Aorta (tissue), 5 donors: ENCODE data around the gene TFB2M. TPM values are rescaled to one million over a fixed set of nuclear protein-coding genes. Genes with fewer than 3 reads are reported as not detected.
"Not testable (repeated sequence)": the region's sequence is repeated elsewhere in the genome, so short reads cannot be mapped to it uniquely, and the experiment has no call there.

Source experiments
- ATAC-seq: fragments of 200-7000 bp; cut with Tn5 transposase; one replicate; pipeline ENCODE4 v1.9.1; 2022; ENCODE audit warnings: moderate library complexity; ENCODE audit not compliant: low FRiP score
- DNase-seq, 2 donors: peaks; one replicate each; pipeline ENCODE4 v3.0.0-alpha.2; 2020
- H3K27ac ChIP-seq, 2 donors: one replicate each; pipeline ENCODE4 v1.5.1; 2013; ENCODE audit warnings: low read length in 2 of 2, mild to moderate bottlenecking in 2 of 2, moderate library complexity in 2 of 2, control low read depth in 1 of 2, inconsistent platforms in 1 of 2, low read depth in 1 of 2
- H3K27me3 ChIP-seq, 2 donors: one replicate each; pipeline ENCODE4 v1.6.1; 2013; ENCODE audit warnings: control low read depth in 1 of 2, low read length in 1 of 2, mild to moderate bottlenecking in 1 of 2, moderate library complexity in 1 of 2; ENCODE audit not compliant: insufficient read depth in 2 of 2, control insufficient read depth in 1 of 2
- H3K36me3 ChIP-seq, 2 donors: one replicate each; pipeline ENCODE4 v1.6.1; 2013; ENCODE audit warnings: control low read depth in 1 of 2, low read length in 1 of 2, mild to moderate bottlenecking in 1 of 2; ENCODE audit not compliant: insufficient read depth in 2 of 2, control insufficient read depth in 1 of 2
- H3K4me1 ChIP-seq, 2 donors: one replicate each; pipeline ENCODE4 v1.6.1; 2013; ENCODE audit warnings: low read length in 2 of 2, control low read depth in 1 of 2, mild to moderate bottlenecking in 1 of 2, moderate library complexity in 1 of 2; ENCODE audit not compliant: insufficient read depth in 2 of 2, control insufficient read depth in 1 of 2
- H3K4me3 ChIP-seq, 2 donors: one replicate each; pipeline ENCODE4 v1.5.1; 2013; ENCODE audit warnings: low read length in 2 of 2, control low read depth in 1 of 2, mild to moderate bottlenecking in 1 of 2
- H3K9me3 ChIP-seq: one replicate; pipeline ENCODE4 v1.6.1; 2013; ENCODE audit warnings: mild to moderate bottlenecking, low read length; ENCODE audit not compliant: control insufficient read depth
- WGBS, 2 donors: extraction: QIAGEN DNeasy Blood & Tissue Kit; methylation state at CpG; one replicate each; pipeline ENCODE4 v1.1.7; 2013; 5-methylcytosine and 5-hydroxymethylcytosine counted together
- intact Hi-C, 2 donors: fragments of 100-400 bp; cut with DNase I; formaldehyde crosslinking; loops; one replicate each; pipeline versions ENCODE4 v1.14.2 to v1.15.0; 2022
- polyA plus RNA-seq, 2 donors: library from polyadenylated mRNA; stranded (reverse); fragments of 200-250 nt; gene quantifications; one replicate each; pipeline ENCODE4 v1.2.3, GENCODE V29; 2013
- total RNA-seq, 2 donors: library from RNA; stranded (reverse); fragmentation: NEBNext Ultra II Directional; extraction: Animal tissue kit (Norgen Biotek cat#: 25700); gene quantifications; one replicate each; pipeline ENCODE4 v1.2.1, GENCODE V29; 2021
- donor health status: healthy with polysubstance abuse.
- donor health status: Bipolar disorder and iron deficiency.
- donor health status: DM: no; HTN: no; CAD: no.
- donor health status: DM: no; HTN: no; CAD: no.
- donor health status: DM: yes; HTN: yes; CAD: no.

TFB2M gene
- total and polyA plus RNA-seq, 4 donors, result 3.8 to 5.8 (median 5.4) TPM

DNA sequence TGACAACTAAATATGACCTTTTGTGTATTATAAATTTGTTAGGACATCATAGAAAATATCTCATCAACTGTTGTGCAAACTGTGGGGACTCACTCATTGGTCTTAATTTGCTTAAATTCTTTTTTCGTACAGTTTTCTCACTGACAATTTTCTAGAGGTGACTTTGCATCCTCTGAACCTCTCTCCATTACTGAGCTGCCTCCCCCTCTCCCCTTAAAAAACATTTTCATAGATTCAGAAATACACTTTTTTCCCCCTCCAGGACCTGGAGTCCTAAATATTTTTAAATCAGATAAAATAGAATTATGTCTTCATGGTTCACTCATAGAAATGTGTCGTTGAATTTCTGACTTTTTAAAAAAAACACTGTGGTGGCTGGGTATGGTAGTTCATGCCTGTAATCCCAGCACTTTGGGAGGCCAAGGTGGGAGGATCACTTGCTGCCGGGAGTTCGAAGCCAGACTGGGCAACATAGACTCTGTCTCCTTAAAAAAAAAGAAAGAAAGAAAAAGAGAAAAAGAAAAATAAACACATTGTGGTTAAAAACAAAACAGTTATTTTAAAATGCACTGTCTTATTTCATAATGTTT lies 1.7 kb upstream of the TFB2M start:
- DNase-seq (no peak), ATAC-seq (no peak)
- Histone ChIP-seq H3K36me3 (no peaks in the 10 kb centered on the region), H3K27me3 (no peaks in the 10 kb centered on the region), H3K27ac (no peak overlapping the region), H3K4me1 (no peaks in the 10 kb centered on the region), H3K9me3 (no peaks in the 10 kb centered on the region), H3K4me3 (peak overlapping the region; percentile 71 to 72)
- intact Hi-C loops, result loop anchor here (5.0 to 10.0 kb wide), 4 partner anchors 65 to 1703 kb away; partner anchors contain the start of genes HNRNPU (in 1 of the 2) and ZNF496 (in 1 of the 2)
- whole genome bisulfite sequencing, 2 donors, result 21 to 23% methylated on average over 4 of the region's 4 CpGs

DNA sequence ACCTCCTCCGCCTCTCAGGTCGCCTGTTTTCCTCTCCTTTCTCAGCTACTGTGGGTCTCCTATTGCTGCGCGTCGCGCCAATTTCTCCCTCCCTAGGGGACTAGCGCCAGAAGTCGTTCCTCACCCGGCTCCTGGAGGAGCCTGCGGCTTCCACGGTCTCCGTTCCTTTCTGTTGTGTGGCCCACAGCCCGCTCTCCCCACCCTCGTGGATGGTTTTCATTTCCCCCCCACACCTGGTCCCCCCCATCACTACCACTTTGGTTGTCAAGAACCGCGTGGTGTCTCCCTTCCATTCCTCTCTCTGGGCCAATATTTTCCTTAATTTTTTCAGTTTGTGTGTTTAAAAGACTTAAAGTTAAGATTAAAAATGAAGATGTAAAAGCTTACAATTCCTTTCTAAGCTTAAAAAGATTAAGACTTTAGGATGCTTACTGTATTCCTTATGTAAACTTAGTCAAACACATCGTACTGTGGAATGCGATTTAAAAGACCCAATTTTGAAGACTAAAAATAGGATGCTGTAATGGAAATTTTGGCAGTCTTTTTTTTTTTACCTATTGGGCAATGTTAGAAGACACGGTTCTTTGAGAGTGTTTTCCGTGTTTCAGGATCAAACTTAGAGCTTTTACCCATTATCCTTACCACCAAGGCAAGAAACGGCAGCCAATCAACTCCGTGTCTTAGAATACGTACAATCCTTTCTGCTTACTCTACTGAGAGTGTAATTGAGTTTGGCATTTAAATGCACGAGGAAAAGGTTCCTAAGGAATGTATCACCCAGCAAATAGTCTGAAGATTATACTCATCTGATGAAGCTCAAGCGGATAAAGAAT lies 968 bp upstream of the TFB2M start:
- Histone ChIP-seq H3K9me3 (no peaks in the 10 kb centered on the region), H3K36me3 (no peaks in the 10 kb centered on the region), H3K27me3 (no peaks in the 10 kb centered on the region), H3K4me3 (peak overlapping the region; percentile 71 to 72), H3K4me1 (no peaks in the 10 kb centered on the region), H3K27ac (peak overlapping the region; percentile 3 to 90)
- DNase-seq (no peak), ATAC-seq (peak; percentile 51)
- intact Hi-C loops, result loop anchor here (5.0 to 10.0 kb wide), 4 partner anchors 65 to 1702 kb away; partner anchors contain the start of genes HNRNPU (in 1 of the 2) and ZNF496 (in 1 of the 2)
- WGBS, 2 donors, result 1% methylated on average over 25 of the region's 25 CpGs

DNA sequence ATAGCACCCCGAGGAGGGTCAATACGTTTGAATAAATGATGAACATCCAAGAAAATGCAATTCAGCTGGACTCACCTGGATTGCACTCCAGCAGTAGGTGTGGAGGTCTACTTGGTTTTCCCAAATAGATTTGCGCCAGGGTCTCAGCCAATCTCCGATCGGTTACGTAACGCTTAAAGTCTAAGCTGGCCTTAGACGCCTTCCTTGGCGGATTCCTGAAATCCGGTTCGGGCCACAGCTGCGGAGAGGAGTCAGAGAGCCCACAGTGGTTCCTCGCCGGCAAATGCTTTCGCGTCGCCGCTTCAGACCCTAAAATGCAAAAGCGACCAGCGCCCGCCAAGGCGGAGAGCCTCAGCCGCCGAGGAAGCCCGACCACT lies 322 bp downstream of the TFB2M start:
- Histone ChIP-seq H3K4me3 (peak overlapping the region; percentile 70 to 84), H3K9me3 (no peaks in the 10 kb centered on the region), H3K36me3 (no peaks in the 10 kb centered on the region), H3K27me3 (no peaks in the 10 kb centered on the region), H3K27ac (peak overlapping the region in 1 of 2 donors; percentile 49), H3K4me1 (no peaks in the 10 kb centered on the region)
- intact Hi-C loops, result loop anchor here (5.0 to 10.0 kb wide), 4 partner anchors 67 to 1701 kb away; partner anchors contain the start of genes HNRNPU (in 1 of the 2) and ZNF496 (in 1 of the 2)
- WGBS, 2 donors, result 0 to 1% methylated on average over 25 of the region's 25 CpGs
- ATAC-seq, result peak; percentile 2
- DNase-seq, result no peak

DNA sequence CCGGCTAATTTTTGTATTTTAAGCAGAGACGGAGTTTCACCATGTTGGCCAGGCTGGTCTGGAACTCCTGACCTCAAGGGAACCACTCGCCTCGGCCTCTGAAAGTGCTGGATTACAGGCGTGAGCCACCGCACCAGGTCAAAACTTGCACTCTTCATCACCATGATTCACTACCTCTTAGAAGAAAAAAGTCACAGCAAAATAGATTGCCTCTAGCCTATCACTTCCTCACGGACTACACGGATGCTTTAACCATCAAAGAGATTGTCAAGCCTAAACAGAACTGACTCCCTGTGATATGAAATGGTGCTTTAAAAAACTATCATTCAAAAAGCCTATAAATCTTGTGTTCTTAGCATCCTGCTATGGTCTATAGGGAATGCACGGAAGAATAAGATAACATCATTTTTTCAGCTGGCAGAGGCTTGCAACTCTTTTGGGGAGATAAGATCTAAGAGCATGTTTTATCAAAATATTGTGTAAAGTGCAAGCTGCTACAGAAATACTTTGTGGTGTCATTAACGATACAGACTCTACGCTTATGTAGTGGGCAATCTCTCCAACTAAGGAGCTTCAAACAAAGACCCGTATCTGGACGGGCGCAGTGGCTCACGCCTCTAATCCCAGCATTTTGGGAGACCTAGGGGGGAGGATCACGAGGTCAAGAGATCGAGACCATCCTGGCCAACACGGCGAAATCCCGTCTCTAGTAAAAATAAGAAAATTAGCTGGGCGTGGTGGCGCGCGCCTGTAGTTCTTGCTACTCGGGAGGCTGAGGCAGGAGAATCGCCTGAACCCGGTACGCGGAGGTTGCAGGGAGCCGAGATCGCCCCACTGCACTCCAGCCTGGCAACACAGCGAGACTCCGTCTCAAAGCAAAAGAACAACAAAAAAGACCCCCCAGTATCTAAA lies 966 bp downstream of the TFB2M start:
- WGBS, 2 donors, result 33 to 38% methylated on average over 33 of the region's 33 CpGs
- ATAC-seq (no peak), DNase-seq (no peak)
- Histone ChIP-seq H3K4me1 (no peaks in the 10 kb centered on the region), H3K4me3 (peak overlapping the region; percentile 70 to 84), H3K36me3 (no peaks in the 10 kb centered on the region), H3K27ac (peak overlapping the region in 1 of 2 donors; percentile 49), H3K27me3 (no peaks in the 10 kb centered on the region), H3K9me3 (no peaks in the 10 kb centered on the region)
- intact Hi-C loops, result loop anchor here (5.0 to 10.0 kb wide), 4 partner anchors 67 to 1700 kb away; partner anchors contain the start of genes HNRNPU (in 1 of the 2) and ZNF496 (in 1 of the 2)

DNA sequence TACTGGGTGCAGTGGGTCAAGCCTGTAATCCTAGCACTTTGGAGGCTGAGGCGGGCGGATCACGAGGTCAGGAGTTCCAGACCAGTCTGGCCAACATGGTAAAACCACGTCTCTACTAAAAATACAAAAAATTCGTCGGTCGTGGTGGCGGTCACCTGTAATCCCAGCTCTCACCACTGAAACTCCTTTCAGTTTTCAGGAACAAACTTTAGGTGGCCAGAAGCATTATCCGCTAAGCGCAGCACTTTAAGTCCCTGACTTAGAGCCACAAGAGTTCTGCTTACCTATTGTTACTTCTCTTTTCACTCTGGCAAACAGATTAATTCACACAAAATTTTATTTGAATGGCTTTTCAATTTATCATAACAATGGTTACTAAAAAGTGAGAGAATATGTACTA lies 5.2 kb downstream of the TFB2M start:
- not testable (repeated sequence) for H3K27me3 ChIP-seq, H3K36me3 ChIP-seq, DNase-seq, H3K9me3 ChIP-seq, H3K4me3 ChIP-seq, H3K27ac ChIP-seq, ATAC-seq, H3K4me1 ChIP-seq
- intact Hi-C loops, result loop anchor here (10.0 kb wide), 3 partner anchors 134 to 1696 kb away; partner anchors contain the start of genes HNRNPU (in 1 of the 2) and ZNF496 (in 1 of the 2)
- 88% methylated on average over 10 of the region's 10 CpGs for WGBS, 2 donors

DNA sequence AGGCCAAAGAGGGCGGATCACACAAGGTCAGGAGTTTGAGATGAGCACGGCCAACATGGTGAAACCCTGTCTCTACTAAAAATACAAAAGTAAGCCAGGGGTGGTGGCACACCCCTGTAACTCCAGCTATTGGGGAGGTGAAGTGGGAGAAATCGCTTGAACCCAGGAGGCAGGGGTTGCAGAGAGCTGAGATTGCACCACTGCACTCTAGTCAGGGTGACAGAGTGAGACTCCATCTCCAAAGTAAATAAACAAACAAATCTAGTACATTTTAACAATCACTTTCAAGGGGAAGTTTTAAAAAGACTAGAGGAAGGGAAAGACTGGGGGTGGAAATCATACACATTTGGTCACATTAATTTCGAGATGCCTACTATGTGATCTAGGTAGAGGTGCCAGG lies 6.8 kb downstream of the TFB2M start:
- peaks cover 0 to 3% of the 10 kb centered on the region in 2 donors for H3K36me3 ChIP-seq
- H3K27me3 ChIP-seq, result no peaks in the 10 kb centered on the region
- no peak for ATAC-seq

DNA sequence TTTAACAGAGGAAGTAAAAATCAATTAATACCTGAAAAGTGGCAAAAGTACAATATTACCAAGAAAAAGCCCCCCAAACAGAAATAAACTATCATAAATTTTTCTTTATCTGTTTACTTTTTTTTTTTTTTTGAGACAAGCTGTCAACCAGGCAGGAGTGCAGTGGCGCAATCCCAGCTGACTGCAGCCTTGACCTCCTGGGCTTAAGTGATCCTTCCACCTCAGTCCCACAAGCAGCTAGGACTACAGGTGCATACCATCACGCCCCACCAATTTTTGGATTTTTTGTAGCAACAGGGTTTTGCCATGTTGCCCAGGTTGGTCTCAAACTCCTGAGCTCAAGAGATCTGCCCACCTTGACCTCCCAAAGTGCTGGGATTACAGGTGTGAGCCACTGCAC lies 8.0 kb downstream of the TFB2M start:
- DNase-seq, result no peak
- Histone ChIP-seq H3K27ac (no peak overlapping the region), H3K36me3 (peaks cover 0 to 3% of the 10 kb centered on the region in 2 donors), H3K27me3 (no peaks in the 10 kb centered on the region), H3K9me3 (no peaks in the 10 kb centered on the region), H3K4me1 (no peaks in the 10 kb centered on the region), H3K4me3 (no peak overlapping the region)
- intact Hi-C loops, result no loop called here
- no peak for ATAC-seq
- WGBS, 2 donors, result 96 to 100% methylated on average over 2 of the region's 2 CpGs

More for the DNA sequence above, 6.8 kb downstream of the TFB2M start:
- no peak for DNase-seq
- no peak overlapping the region for H3K27ac ChIP-seq
- intact Hi-C loops, result no loop called here
- H3K9me3 ChIP-seq, result no peaks in the 10 kb centered on the region
- no peak overlapping the region for H3K4me3 ChIP-seq
- WGBS, 2 donors, result 91 to 95% methylated on average over 4 of the region's 4 CpGs
- H3K4me1 ChIP-seq, result no peaks in the 10 kb centered on the region

DNA sequence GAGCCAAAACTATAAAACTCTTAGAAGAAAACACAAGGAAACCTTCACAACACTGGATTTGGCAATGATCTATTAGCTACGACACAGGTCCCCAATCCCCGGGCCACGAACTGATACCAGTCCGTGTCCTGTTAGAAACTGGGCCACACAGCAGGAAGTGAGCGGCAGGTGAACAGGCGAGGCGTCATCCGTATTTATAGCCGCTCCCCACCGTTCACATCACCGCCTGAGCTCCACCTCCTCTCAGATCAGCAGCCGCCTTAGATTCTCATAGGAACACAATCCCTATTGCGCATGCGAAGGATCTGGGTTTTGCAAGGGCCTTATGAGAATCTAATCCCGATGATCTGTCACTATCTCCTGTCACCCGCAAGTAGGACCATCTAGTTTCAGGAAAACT lies 11.9 kb downstream of the TFB2M start:
- WGBS, 2 donors, result 96 to 97% methylated on average over 16 of the region's 16 CpGs
- intact Hi-C loops, result no loop called here
- H3K36me3 ChIP-seq, result peaks cover 0 to 7% of the 10 kb centered on the region in 2 donors

More for the DNA sequence above, 11.9 kb downstream of the TFB2M start:
- no peaks in the 10 kb centered on the region for H3K9me3 ChIP-seq
- no peaks in the 10 kb centered on the region for H3K4me1 ChIP-seq
- H3K4me3 ChIP-seq, result no peak overlapping the region
- no peak for DNase-seq
- no peak overlapping the region for H3K27ac ChIP-seq
- no peak for ATAC-seq
- H3K27me3 ChIP-seq, result no peaks in the 10 kb centered on the region
